SU-DHL-6 (cell line): ENCODE results near the gene TAF8.
A peak's percentile ranks its signal among the peaks of the same experiment; 100 is the strongest.

Experiments
- H2AFZ ChIP-seq: fragments of 200-600 bp; sonication (generic); 2 replicates; pipeline ENCODE4 v1.6.1; 2014; ENCODE audit warnings: low read depth, mild to moderate bottlenecking, moderate library complexity, mixed read lengths, antibody characterized with exemption, low read length; ENCODE audit not compliant: severe bottlenecking
- H3F3A ChIP-seq: fragments of 200-600 bp; shearing (Covaris generic); 2 replicates; pipeline ENCODE4 v1.6.0; 2016; ENCODE audit warnings: antibody characterized with exemption, mild to moderate bottlenecking; ENCODE audit not compliant: insufficient read depth
- H3K27ac ChIP-seq: fragments of 200-600 bp; sonication (generic); 2 replicates; pipeline ENCODE4 v1.5.1; 2016; ENCODE audit warnings: low read depth, mild to moderate bottlenecking, low read length, moderate library complexity, mixed read lengths
- H3K27me3 ChIP-seq: fragments of 200-600 bp; sonication (generic), shearing (Covaris generic); 2 replicates; pipeline ENCODE4 v1.6.0; 2014; ENCODE audit warnings: mild to moderate bottlenecking, low read length
- H3K36me3 ChIP-seq: fragments of 200-600 bp; sonication (generic); 2 replicates; pipeline ENCODE4 v1.6.1; 2014; ENCODE audit warnings: mild to moderate bottlenecking, low read length, mixed read lengths
- H3K4me2 ChIP-seq: fragments of 300-600, 200-600 bp; shearing (Covaris generic), sonication (generic); 2 replicates; pipeline ENCODE4 v1.6.0; 2014; ENCODE audit warnings: low read length, low read depth, mild to moderate bottlenecking; ENCODE audit not compliant: poor library complexity, severe bottlenecking
- H3K4me3 ChIP-seq: fragments of 200-600 bp; sonication (generic); 2 replicates; pipeline ENCODE4 v1.5.1; 2014; ENCODE audit warnings: antibody characterized with exemption, low read length, mild to moderate bottlenecking, mixed read lengths; ENCODE audit not compliant: insufficient read depth, poor library complexity, severe bottlenecking
- H3K79me2 ChIP-seq: fragments of 200-600 bp; sonication (generic); 2 replicates; pipeline ENCODE4 v1.6.1; 2014; ENCODE audit warnings: mild to moderate bottlenecking, low read length, moderate library complexity; ENCODE audit not compliant: insufficient read depth
- H3K9ac ChIP-seq: fragments of 200-600 bp; sonication (generic); 2 replicates; pipeline ENCODE4 v1.7.0; 2014; ENCODE audit warnings: mild to moderate bottlenecking, low read length
- H3K9me2 ChIP-seq: fragments of 200-600 bp; sonication (generic); replicated peaks from 2 replicates; pipeline ENCODE4 v1.6.1; 2014; ENCODE audit warnings: low read length; ENCODE audit not compliant: insufficient read depth
- H3K9me3 ChIP-seq: fragments of 200-600 bp; sonication (generic); 2 replicates; pipeline ENCODE4 v1.6.1; 2014; ENCODE audit warnings: low read length, mixed read lengths; ENCODE audit not compliant: insufficient read depth
- H4K20me1 ChIP-seq: fragments of 200-600 bp; sonication (generic); 2 replicates; pipeline ENCODE4 v1.6.1; 2014; ENCODE audit warnings: low read depth, mild to moderate bottlenecking, antibody characterized with exemption, low read length, moderate library complexity, mixed read lengths
- CTCF ChIP-seq: fragments of 200-600 bp; sonication (generic); IDR thresholded peaks from one replicate; pipeline ENCODE4 v1.5.1; 2017; ENCODE audit warnings: antibody characterized with exemption, mild to moderate bottlenecking, low read length, moderate library complexity; ENCODE audit not compliant: insufficient read depth, poor library complexity, severe bottlenecking
- EZH2phosphoT487 ChIP-seq: fragments of 200-600 bp; sonication (generic), shearing (Covaris generic); conservative IDR thresholded peaks from 2 replicates; pipeline ENCODE4 v1.6.1; 2018; ENCODE audit warnings: mild to moderate bottlenecking, antibody characterized with exemption, low read length, moderate library complexity, mixed read lengths

The TAF8 gene

GRCh38 chr6:42105156-42105648 lies 54.9 kb downstream of the TAF8 start:
- Histone ChIP-seq H3K36me3 (no peaks in the 10 kb centered on the region), H4K20me1 (no peaks in the 10 kb centered on the region), H3K27me3 (no peaks in the 10 kb centered on the region), H3K9ac (no peak overlapping the region), H3K79me2 (no peaks in the 10 kb centered on the region), H3F3A (no peaks in the 10 kb centered on the region), H3K9me3 (no peaks in the 10 kb centered on the region), H3K9me2 (no peaks in the 10 kb centered on the region), H2AFZ (peak overlapping the region; percentile 86), H3K4me2 (peak overlapping the region; percentile 66), H3K27ac (no peak overlapping the region), H3K4me3 (no peak overlapping the region)
- TF ChIP-seq CTCF (no peak), EZH2phosphoT487 (no peak)

DNA sequence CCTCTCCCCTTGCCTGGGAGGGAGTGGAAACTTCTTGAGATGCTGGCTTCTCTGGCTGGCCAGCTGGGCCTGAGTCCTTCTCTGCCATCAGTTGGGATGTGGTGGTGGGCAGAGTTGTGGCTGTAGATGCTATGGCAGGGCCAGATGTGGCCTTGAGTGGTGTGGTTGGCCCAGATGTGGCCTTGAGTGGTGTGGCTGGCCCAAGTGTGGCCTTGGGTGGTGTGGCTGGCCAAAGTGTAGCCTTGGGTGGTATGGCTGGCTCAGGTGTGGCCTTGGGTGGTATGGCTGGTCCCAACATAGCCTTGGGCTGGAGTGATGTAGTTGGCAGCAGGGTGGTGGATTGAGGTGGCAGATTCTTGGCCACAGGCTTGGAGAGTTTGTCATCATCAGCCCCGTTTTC lies 55.4 kb downstream of the TAF8 start:
- H3K36me3 ChIP-seq, result no peaks in the 10 kb centered on the region
- H3K27ac ChIP-seq, result no peak overlapping the region
- no peaks in the 10 kb centered on the region for H3K9me3 ChIP-seq
- no peak overlapping the region for H3K9ac ChIP-seq
- H2AFZ ChIP-seq, result no peak overlapping the region
- no peaks in the 10 kb centered on the region for H3K9me2 ChIP-seq
- no peaks in the 10 kb centered on the region for H4K20me1 ChIP-seq
- H3K27me3 ChIP-seq, result no peaks in the 10 kb centered on the region
- no peak overlapping the region for H3K4me3 ChIP-seq
- no peaks in the 10 kb centered on the region for H3K79me2 ChIP-seq
- no peak for TF ChIP-seq CTCF
- no peak for TF ChIP-seq EZH2phosphoT487
- no peak overlapping the region for H3K4me2 ChIP-seq
- no peaks in the 10 kb centered on the region for H3F3A ChIP-seq

DNA sequence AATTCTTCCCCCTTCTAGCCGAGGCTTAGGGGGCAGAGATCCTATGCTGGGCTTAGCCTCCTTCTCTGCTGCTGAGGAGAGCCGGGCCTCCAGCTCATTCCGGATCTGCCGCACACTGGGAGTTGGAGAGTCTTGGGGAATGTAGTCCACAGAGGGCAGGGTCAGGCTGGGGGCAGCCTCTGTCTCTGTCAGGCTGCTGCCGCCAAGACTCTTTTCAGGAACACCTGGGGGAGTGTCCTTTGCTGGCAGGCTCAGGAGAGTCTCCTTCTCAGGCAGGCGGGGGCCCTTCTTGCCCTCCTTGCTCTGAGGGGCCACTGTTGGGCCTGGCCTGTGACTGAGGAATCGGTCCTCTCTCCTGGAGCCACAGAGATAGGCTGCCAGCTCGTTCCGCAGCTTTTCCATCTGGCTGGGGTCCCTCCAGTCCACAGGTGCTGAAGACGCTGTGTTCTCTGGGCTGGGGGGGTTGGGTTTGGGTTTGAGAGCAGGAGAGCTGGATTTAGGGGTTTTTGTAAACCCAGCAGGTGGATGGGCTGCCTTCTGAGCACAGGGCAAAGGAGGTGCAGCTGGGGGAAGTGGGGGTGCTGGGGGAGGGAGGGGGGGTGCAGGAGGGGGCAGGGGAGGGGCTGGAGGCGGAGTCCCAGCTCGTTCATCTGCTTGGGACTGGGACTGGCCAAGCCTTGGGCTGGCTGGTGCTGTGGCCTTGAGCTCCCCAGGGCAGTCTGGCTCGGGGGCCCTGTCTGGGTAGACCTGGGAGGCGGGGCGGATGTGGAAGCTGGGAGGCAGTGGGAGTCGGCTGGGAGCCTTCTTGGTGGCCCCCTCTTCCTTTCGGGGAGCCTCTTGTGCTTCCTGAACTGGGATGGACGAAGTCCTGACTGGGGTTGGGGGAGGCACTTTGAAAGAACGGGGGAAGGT lies 56.0 kb downstream of the TAF8 start:
- H3K4me2 ChIP-seq, result no peak overlapping the region
- H3K9ac ChIP-seq, result no peak overlapping the region

More for the DNA sequence above, 56.0 kb downstream of the TAF8 start:
- Histone ChIP-seq H3K4me3 (no peak overlapping the region), H3K27me3 (no peaks in the 10 kb centered on the region), H3K79me2 (no peaks in the 10 kb centered on the region), H3K9me3 (no peaks in the 10 kb centered on the region), H3K36me3 (no peaks in the 10 kb centered on the region), H2AFZ (no peak overlapping the region), H3F3A (no peaks in the 10 kb centered on the region), H3K9me2 (no peaks in the 10 kb centered on the region), H4K20me1 (no peaks in the 10 kb centered on the region), H3K27ac (no peak overlapping the region)
- TF ChIP-seq CTCF (no peak), EZH2phosphoT487 (no peak)
